ENCODE results near the gene TPP2.

DNA sequence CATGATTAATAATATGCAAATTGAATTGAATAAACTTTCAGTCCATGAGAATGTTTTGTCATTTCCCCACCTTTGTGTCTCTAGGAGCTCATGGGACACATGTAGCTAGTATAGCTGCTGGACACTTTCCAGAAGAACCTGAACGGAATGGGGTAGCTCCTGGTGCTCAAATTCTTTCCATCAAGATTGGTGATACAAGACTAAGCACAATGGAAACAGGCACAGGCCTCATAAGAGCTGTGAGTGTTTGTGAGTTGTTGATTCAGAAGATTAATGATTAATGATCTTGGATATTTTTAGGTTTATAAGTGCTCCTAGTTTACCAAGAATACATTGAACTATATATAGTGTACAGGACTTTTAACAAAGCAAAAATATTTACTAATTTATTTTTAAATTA, 30.1 kb downstream of the TPP2 start:
- TF ChIP-seq POLR2A (IDR thresholded peaks at IDR 0.05) (no peak), POLR2AphosphoS5 (IDR thresholded peaks at IDR 0.05) (no peak)
- TF ChIP-seq, protein P1, sequence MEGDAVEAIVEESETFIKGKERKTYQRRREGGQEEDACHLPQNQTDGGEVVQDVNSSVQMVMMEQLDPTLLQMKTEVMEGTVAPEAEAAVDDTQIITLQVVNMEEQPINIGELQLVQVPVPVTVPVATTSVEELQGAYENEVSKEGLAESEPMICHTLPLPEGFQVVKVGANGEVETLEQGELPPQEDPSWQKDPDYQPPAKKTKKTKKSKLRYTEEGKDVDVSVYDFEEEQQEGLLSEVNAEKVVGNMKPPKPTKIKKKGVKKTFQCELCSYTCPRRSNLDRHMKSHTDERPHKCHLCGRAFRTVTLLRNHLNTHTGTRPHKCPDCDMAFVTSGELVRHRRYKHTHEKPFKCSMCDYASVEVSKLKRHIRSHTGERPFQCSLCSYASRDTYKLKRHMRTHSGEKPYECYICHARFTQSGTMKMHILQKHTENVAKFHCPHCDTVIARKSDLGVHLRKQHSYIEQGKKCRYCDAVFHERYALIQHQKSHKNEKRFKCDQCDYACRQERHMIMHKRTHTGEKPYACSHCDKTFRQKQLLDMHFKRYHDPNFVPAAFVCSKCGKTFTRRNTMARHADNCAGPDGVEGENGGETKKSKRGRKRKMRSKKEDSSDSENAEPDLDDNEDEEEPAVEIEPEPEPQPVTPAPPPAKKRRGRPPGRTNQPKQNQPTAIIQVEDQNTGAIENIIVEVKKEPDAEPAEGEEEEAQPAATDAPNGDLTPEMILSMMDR (IDR thresholded peaks at IDR 0.05 in 8 of 11, conservative IDR thresholded peaks at IDR 0.05 in 3 of 11), result no peak
